GM20000 (cell line): ENCODE measurements around the gene BCAR3.
A peak's percentile ranks its signal among the peaks of the same experiment; 100 is the strongest.
"Not testable (repeated sequence)": the region's sequence is repeated elsewhere in the genome, so short reads cannot be mapped to it uniquely, and the experiment has no call there.

Source experiments
- DNase-seq: peaks from one replicate; pipeline ENCODE4 v3.0.0; 2012; ENCODE audit warnings: low spot score
- TF ChIP-seq, protein P1 (sequence below): IDR thresholded peaks from 2 replicates; pipeline ENCODE4 v1.5.1; 2012; ENCODE audit warnings: mild to moderate bottlenecking, control low read depth; ENCODE audit errors: extremely low read depth, missing control alignments

Gene BCAR3

DNA sequence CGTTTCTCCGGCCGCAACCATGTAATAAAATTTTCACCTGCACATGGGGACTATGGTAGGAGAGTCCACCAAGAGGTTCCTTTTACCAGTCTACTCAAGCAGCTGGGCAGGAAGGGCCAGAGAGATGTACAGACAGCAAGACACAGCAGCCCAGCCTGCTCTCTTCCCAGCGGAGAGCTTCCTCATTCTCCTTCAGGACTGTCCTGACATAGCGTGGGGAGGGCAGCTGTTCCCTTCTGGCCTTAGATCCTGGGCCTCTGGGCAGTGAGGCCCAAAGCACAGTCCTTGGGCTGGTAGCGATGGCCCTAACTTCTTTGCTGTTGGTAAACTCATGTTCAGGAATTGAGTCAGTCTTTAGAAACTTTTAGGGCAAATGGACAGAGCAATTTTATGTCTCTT is 89.1 kb downstream of the BCAR3 start:
- DNase-seq: no peak
- TF ChIP-seq, protein P1, sequence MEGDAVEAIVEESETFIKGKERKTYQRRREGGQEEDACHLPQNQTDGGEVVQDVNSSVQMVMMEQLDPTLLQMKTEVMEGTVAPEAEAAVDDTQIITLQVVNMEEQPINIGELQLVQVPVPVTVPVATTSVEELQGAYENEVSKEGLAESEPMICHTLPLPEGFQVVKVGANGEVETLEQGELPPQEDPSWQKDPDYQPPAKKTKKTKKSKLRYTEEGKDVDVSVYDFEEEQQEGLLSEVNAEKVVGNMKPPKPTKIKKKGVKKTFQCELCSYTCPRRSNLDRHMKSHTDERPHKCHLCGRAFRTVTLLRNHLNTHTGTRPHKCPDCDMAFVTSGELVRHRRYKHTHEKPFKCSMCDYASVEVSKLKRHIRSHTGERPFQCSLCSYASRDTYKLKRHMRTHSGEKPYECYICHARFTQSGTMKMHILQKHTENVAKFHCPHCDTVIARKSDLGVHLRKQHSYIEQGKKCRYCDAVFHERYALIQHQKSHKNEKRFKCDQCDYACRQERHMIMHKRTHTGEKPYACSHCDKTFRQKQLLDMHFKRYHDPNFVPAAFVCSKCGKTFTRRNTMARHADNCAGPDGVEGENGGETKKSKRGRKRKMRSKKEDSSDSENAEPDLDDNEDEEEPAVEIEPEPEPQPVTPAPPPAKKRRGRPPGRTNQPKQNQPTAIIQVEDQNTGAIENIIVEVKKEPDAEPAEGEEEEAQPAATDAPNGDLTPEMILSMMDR: no peak

GRCh38 chr1:93591676-93592550 is 89.7 kb downstream of the BCAR3 start:
- TF ChIP-seq, protein P1: no peak
- peak; percentile 70 for DNase-seq

DNA sequence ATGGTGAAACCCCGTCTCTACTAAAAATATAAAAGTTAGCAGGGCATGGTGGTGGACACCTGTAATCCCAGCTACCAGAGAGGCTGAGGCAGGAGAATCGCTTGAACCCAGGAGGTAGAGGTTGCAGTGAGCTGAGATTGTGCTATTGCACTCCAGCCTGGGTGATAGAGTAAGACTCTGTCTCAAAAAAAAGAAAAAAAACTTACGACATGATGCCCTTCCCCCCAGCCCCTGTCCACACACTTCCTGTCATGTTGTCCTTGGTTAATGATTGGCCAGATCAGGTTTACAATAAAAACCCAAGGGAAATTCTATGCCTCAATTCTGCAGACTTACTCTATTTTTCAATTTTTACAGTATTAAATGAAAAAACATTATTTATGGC is 90.4 kb downstream of the BCAR3 start:
- not testable (repeated sequence) for DNase-seq

DNA sequence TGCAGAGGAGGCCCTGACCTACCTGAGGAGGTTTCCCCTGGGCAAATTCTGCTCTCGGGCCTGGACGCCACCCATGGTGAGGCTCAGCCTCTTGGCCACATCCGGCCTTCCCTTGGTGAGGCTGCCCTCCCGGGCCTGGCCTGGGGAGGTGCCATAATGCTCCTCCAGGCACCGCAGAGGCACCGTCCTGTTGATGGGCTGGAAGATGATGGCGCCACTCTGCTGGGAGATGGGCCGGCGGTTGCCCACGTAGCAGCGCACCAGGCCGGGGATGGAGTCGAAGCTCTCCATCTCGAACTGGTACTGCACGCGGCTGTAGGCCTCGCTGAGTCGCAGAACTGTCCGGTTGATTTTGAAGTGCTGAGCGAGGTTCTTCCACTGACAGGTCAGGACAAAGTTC is 92.7 kb downstream of the BCAR3 start:
- TF ChIP-seq, protein P1: no peak
- DNase-seq: no peak

DNA sequence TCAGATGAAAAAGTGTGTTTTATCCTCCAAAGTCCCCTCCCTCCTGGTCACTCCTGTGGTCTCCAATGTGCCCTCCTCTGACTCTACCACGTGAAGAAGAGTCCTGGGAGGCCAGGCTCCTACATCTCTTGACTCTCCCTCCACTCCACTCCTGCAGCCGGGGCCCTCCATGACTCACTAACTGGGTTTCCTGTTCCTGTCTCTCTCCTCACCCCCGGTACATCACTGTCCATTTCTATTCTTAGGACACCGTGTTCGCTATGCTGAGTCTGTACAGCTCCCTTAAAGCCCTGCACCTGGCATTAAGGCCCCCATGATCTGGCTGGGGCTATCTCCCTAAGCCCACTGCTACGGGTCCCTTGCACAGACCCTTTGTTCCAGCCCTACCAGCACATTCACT is 93.4 kb downstream of the BCAR3 start:
- TF ChIP-seq, protein P1: no peak
- no peak for DNase-seq

GRCh38 chr1:93587354-93587753 is 94.3 kb downstream of the BCAR3 start:
- DNase-seq: no peak
- TF ChIP-seq, protein P1: no peak

GRCh38 chr1:93585059-93585966 is 96.3 kb downstream of the BCAR3 start:
- no peak for DNase-seq
- TF ChIP-seq, protein P1: no peak
